Suprapubic skin (tissue), 4 donors: ENCODE measurements around the gene ACACB. TPM values are rescaled to one million over a fixed set of nuclear protein-coding genes. Genes with fewer than 3 reads are reported as not detected.

Experiments used
- DNase-seq, 2 donors: peaks; one replicate each; pipeline ENCODE4 v3.0.0-alpha.2; 2019; ENCODE audit warnings: low spot score in 2 of 2
- H3K27ac ChIP-seq: fragments of 200-600 bp; sonication (generic); one replicate; pipeline ENCODE4 v1.5.1; 2019
- H3K27me3 ChIP-seq: fragments of 200-600 bp; sonication (generic); one replicate; pipeline ENCODE4 v1.5.1; 2019
- H3K36me3 ChIP-seq: fragments of 200-600 bp; sonication (generic); one replicate; pipeline ENCODE4 v1.5.1; 2019
- H3K4me1 ChIP-seq: fragments of 200-600 bp; sonication (generic); one replicate; pipeline ENCODE4 v1.5.1; 2019
- H3K4me3 ChIP-seq: fragments of 200-600 bp; sonication (generic); one replicate; pipeline ENCODE4 v1.5.1; 2019; ENCODE audit warnings: mild to moderate bottlenecking
- H3K9me3 ChIP-seq: fragments of 200-600 bp; sonication (generic); one replicate; pipeline ENCODE4 v1.5.1; 2019
- CTCF ChIP-seq, 2 donors: fragments of 200-600 bp in 1 of 2; fragments of 450-650 bp in 1 of 2; sonication (generic) in 1 of 2; IDR thresholded peaks; one replicate each; pipeline ENCODE4 v1.5.1; 2016 to 2019; ENCODE audit warnings: antibody characterized with exemption in 2 of 2, mild to moderate bottlenecking in 1 of 2, moderate library complexity in 1 of 2
- EP300 ChIP-seq: sonication (generic); formaldehyde crosslinking; IDR thresholded peaks from one replicate; pipeline ENCODE4 v1.6.1; 2017; ENCODE audit warnings: antibody characterized with exemption
- POLR2A ChIP-seq, 2 donors: fragments of 450-650 bp; IDR thresholded peaks; one replicate each; pipeline ENCODE4 v1.6.1; 2017; ENCODE audit warnings: antibody characterized with exemption in 2 of 2, mild to moderate bottlenecking in 2 of 2, moderate library complexity in 2 of 2
- POLR2AphosphoS5 ChIP-seq, 3 donors: sonication (generic); formaldehyde crosslinking; IDR thresholded peaks; one replicate each; pipeline ENCODE4 v1.6.1; 2017; ENCODE audit warnings: antibody characterized with exemption in 3 of 3
- WGBS: methylation state at CpG from one replicate; pipeline ENCODE4 v1.1.5; 2018; 5-methylcytosine and 5-hydroxymethylcytosine counted together
- total RNA-seq, 4 donors: library from RNA; depleted of rRNA; stranded (reverse); fragments of >200 nt; gene quantifications; one replicate each; pipeline ENCODE4 v1.1.0, GENCODE V29; 2016

ACACB gene
- total RNA-seq, 4 donors from 2014 or later, result 19.2 to 90.8 (median 56.9) TPM

GRCh38 chr12:109093022-109093918 is 23.1 kb upstream of the ACACB start, which contains the start of gene ALKBH2:
TSS of gene ALKBH2 (minus strand) at chr12:109093472. CDS start at chr12:109092786, 686 bp downstream.
- Histone ChIP-seq H3K36me3 (peaks cover 25% of the 10 kb centered on the region), H3K4me1 (peaks cover 32% of the 10 kb centered on the region), H3K27ac (peak within 1 kb of the TSS; percentile 62), H3K9me3 (no peaks in the 10 kb centered on the region), H3K27me3 (no peaks in the 10 kb centered on the region), H3K4me3 (peak within 1 kb of the TSS; percentile 56)
- WGBS, result 4% methylated on average over 45 of the region's 45 CpGs
- DNase-seq, result peak; percentile 95 to 96
- TF ChIP-seq EP300, result no peak
- peak; percentile 89 to 99 for TF ChIP-seq CTCF (IDR thresholded peaks at IDR 0.05)
- TF ChIP-seq POLR2A (IDR thresholded peaks at IDR 0.05), result peak in 1 of 2 donors; percentile 34
- TF ChIP-seq POLR2AphosphoS5 (IDR thresholded peaks at IDR 0.05), result peak in 2 of 3 donors; percentile 94 to 95

GRCh38 chr12:109097140-109097434 is 19.3 kb upstream of the ACACB start:
- WGBS, result 49% methylated on average over 6 of the region's 11 CpGs
- DNase-seq, result no peak
- H3K9me3 ChIP-seq, result no peaks in the 10 kb centered on the region
- peaks cover 8% of the 10 kb centered on the region for H3K36me3 ChIP-seq
- TF ChIP-seq POLR2A (IDR thresholded peaks at IDR 0.05), result no peak
- H3K27ac ChIP-seq, result no peak overlapping the region
- peaks cover 48% of the 10 kb centered on the region for H3K4me1 ChIP-seq
- peak overlapping the region; percentile 63 for H3K4me3 ChIP-seq
- no peaks in the 10 kb centered on the region for H3K27me3 ChIP-seq

GRCh38 chr12:109097435-109098182 is 18.8 kb upstream of the ACACB start, which contains the start of gene UNG:
TSS of gene UNG (plus strand) at chr12:109097597. CDS start at chr12:109097680, 83 bp downstream.
- Histone ChIP-seq H3K27ac (peak within 1 kb of the TSS; percentile 89), H3K4me1 (peaks cover 43% of the 10 kb centered on the region), H3K36me3 (peaks cover 11% of the 10 kb centered on the region), H3K4me3 (peak within 1 kb of the TSS; percentile 63), H3K27me3 (no peaks in the 10 kb centered on the region), H3K9me3 (no peaks in the 10 kb centered on the region)
- peak; percentile 98 to 99 for DNase-seq
- TF ChIP-seq EP300 (no peak), POLR2AphosphoS5 (IDR thresholded peaks at IDR 0.05) (peak in 1 of 3 donors; percentile 22), POLR2A (IDR thresholded peaks at IDR 0.05) (no peak), CTCF (IDR thresholded peaks at IDR 0.05) (no peak)
- WGBS, result no CpG with 5 or more reads among the region's 71 CpGs

GRCh38 chr12:109098183-109098604 is 18.2 kb upstream of the ACACB start:
- WGBS, result no CpG with 5 or more reads among the region's 32 CpGs
- DNase-seq, result no peak

GRCh38 chr12:109098651-109099050 is 17.7 kb upstream of the ACACB start:
- no peaks in the 10 kb centered on the region for H3K9me3 ChIP-seq
- TF ChIP-seq CTCF (IDR thresholded peaks at IDR 0.05) (no peak), POLR2AphosphoS5 (IDR thresholded peaks at IDR 0.05) (no peak), POLR2A (IDR thresholded peaks at IDR 0.05) (no peak)
- no peaks in the 10 kb centered on the region for H3K27me3 ChIP-seq
- H3K4me3 ChIP-seq, result peak overlapping the region; percentile 63
- under 1% methylated on average over 7 of the region's 8 CpGs for WGBS
- H3K27ac ChIP-seq, result peak overlapping the region; percentile 89
- peaks cover 35% of the 10 kb centered on the region for H3K4me1 ChIP-seq
- peak in 1 of 2 donors; percentile 6 for DNase-seq
- peaks cover 22% of the 10 kb centered on the region for H3K36me3 ChIP-seq

More at GRCh38 chr12:109098183-109098604, 18.2 kb upstream of the ACACB start:
- Histone ChIP-seq H3K27ac (peak overlapping the region; percentile 89), H3K36me3 (peaks cover 17% of the 10 kb centered on the region), H3K4me1 (peaks cover 37% of the 10 kb centered on the region), H3K4me3 (peak overlapping the region; percentile 63), H3K27me3 (no peaks in the 10 kb centered on the region), H3K9me3 (no peaks in the 10 kb centered on the region)
- TF ChIP-seq EP300, result no peak
- TF ChIP-seq POLR2AphosphoS5 (IDR thresholded peaks at IDR 0.05), result peak in 1 of 3 donors; percentile 9
